Cardiac muscle cell (in vitro differentiated cells and primary cell): ENCODE results near the gene NEU4. TPM values are rescaled to one million over a fixed set of nuclear protein-coding genes. Genes with fewer than 3 reads are reported as not detected.

Experiments used
- DNase-seq, 2 donors: peaks; one replicate each; pipeline versions ENCODE4 v3.0.0 to v3.0.0-alpha.2; 2010 to 2017; ENCODE audit warnings: low read depth in 1 of 2, low spot score in 1 of 2
- H3K27ac ChIP-seq: fragments of 200-600 bp; sonication (generic); 2 replicates; pipeline ENCODE4 v1.5.1; 2016
- H3K27me3 ChIP-seq: fragments of 200-600 bp; sonication (generic); 2 replicates; pipeline ENCODE4 v1.6.0; 2016; ENCODE audit warnings: control low read depth
- H3K36me3 ChIP-seq: fragments of 200-600 bp; sonication (generic); 2 replicates; pipeline ENCODE4 v1.5.1; 2016; ENCODE audit warnings: control low read depth
- H3K4me1 ChIP-seq: fragments of 200-600 bp; sonication (generic); 2 replicates; pipeline ENCODE4 v1.8.1; 2017; ENCODE audit warnings: low read depth, mild to moderate bottlenecking, mixed run types
- H3K4me3 ChIP-seq: fragments of 200-600 bp; sonication (generic); 2 replicates; pipeline ENCODE4 v1.5.1; 2016; ENCODE audit warnings: mild to moderate bottlenecking
- H3K9me3 ChIP-seq: fragments of 200-600 bp; sonication (generic); 2 replicates; pipeline ENCODE4 v1.5.1; 2017; ENCODE audit warnings: low read depth, mild to moderate bottlenecking, control low read depth
- CTCF ChIP-seq: IDR thresholded peaks from 2 replicates; pipeline ENCODE4 v1.5.1; 2012; ENCODE audit warnings: low read depth, mild to moderate bottlenecking, low read length
- polyA plus RNA-seq: library from polyadenylated mRNA; unstranded; fragments of >200 nt; fragmentation: Nextera tagmentation; extraction: Ambion mirVana; gene quantifications from 2 replicates; pipeline ENCODE4 v1.2.1, GENCODE V29; 2016
- total RNA-seq: library from RNA; depleted of rRNA; stranded (reverse); fragments of >200 nt; gene quantifications from 2 replicates; pipeline ENCODE4 v1.2.3, GENCODE V29; 2016

The NEU4 gene
- total and polyA plus RNA-seq, 2 experiments from 2014 or later: 0.13 to 1.8 TPM

GRCh38 chr2:241793385-241793784, 15.6 kb upstream of the NEU4 start:
- DNase-seq: no peak
- no peaks in the 10 kb centered on the region for H3K4me1 ChIP-seq
- no peak overlapping the region for H3K4me3 ChIP-seq
- no peaks in the 10 kb centered on the region for H3K9me3 ChIP-seq
- no peaks in the 10 kb centered on the region for H3K36me3 ChIP-seq
- H3K27ac ChIP-seq: no peak overlapping the region
- TF ChIP-seq CTCF: no peak
- H3K27me3 ChIP-seq: no peaks in the 10 kb centered on the region

- Histone ChIP-seq H3K27ac (no peak overlapping the region), H3K4me1 (no peaks in the 10 kb centered on the region), H3K9me3 (no peaks in the 10 kb centered on the region), H3K4me3 (no peak overlapping the region), H3K27me3 (no peaks in the 10 kb centered on the region), H3K36me3 (no peaks in the 10 kb centered on the region)
- DNase-seq: no peak
- no peak for TF ChIP-seq CTCF
Measured at GRCh38 chr2:241794250-241794823, 14.7 kb upstream of the NEU4 start.

GRCh38 chr2:241795021-241795999, 13.7 kb upstream of the NEU4 start:
- Histone ChIP-seq H3K27me3 (no peaks in the 10 kb centered on the region), H3K4me1 (no peaks in the 10 kb centered on the region), H3K36me3 (no peaks in the 10 kb centered on the region), H3K9me3 (no peaks in the 10 kb centered on the region), H3K4me3 (no peak overlapping the region), H3K27ac (no peak overlapping the region)
- DNase-seq: no peak
- TF ChIP-seq CTCF: no peak

GRCh38 chr2:241796209-241796608, 12.8 kb upstream of the NEU4 start:
- Histone ChIP-seq H3K27me3 (no peaks in the 10 kb centered on the region), H3K9me3 (no peaks in the 10 kb centered on the region), H3K4me3 (no peak overlapping the region), H3K36me3 (no peaks in the 10 kb centered on the region), H3K27ac (no peak overlapping the region), H3K4me1 (no peaks in the 10 kb centered on the region)
- DNase-seq: no peak
- no peak for TF ChIP-seq CTCF

DNA sequence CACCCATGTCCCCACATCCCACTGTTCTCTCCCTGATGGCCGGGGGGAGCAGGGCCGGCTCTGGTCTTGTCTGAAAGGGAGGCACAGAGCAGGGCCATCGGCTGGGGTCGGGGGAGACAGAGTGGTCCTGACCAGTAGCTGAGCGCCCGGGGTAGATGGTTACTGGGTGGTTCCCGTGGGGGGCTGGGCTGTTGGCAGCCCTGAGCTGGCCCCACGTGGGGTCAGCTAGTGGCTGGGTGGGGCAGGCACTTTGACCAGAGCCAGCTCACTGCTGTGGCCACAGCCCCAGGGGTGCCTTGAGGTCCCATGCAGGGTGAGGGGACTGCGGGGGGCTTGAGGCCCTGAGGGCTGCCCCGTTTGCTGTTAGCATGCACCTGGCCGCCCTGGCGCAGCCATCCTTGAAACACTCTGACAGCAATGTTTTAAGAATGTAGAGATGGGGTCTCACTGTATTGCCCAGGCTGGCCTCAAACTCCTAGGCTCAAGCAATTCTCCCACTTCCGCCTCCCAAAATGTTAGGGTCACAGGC, 12.3 kb upstream of the NEU4 start:
- Histone ChIP-seq H3K36me3 (no peaks in the 10 kb centered on the region), H3K27me3 (no peaks in the 10 kb centered on the region), H3K9me3 (no peaks in the 10 kb centered on the region), H3K4me1 (no peaks in the 10 kb centered on the region), H3K27ac (no peak overlapping the region), H3K4me3 (no peak overlapping the region)
- no peak for TF ChIP-seq CTCF
- no peak for DNase-seq
